ENCODE data around the gene SLC25A3.
A peak's percentile ranks its signal among the peaks of the same experiment; 100 is the strongest.

SLC25A3 gene

DNA sequence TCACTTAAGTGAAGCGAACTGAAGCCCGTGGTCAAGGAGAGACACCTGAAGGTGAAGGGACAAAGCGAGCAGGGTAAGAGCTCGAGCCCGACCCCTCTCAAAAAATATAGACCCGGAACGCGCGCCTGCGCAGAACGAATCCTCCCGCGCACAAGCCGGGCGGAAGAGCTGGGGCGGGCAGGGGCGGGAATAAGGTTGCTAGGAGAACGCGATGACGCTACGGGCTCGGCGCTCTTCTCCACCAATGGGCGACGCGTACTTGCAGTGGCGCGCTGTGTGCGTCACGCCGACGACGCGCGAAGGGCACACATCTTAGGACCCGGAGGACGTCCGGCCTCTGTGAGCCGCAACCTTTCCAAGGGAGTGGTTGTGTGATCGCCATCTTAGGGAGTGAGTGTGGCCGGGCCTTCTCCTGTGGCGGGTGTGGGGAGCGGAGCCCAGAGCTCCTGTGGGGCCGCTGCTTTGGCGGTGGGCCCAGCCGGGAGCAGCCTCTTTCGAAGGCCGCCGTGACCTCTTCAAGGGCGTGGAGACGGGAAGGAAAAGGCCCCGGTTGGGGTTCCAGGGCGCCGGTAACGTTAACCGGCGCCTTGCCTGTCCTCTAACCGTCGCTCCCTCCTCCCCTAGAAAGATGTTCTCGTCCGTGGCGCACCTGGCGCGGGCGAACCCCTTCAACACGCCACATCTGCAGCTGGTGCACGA, at the start of gene SLC25A3 (continued):
- TF ChIP-seq ZNF2 (tag by site-specific recombination; IDR thresholded peaks at IDR 0.05) (peak; percentile 62; the same call in 1 of the 2 replicates), ZBTB17 (tag by site-specific recombination; IDR thresholded peaks at IDR 0.05) (peak; percentile 23; the same call in 1 of the 2 replicates), ZNF391 (tag by site-specific recombination; IDR thresholded peaks at IDR 0.05; ENCODE audit: borderline replicate concordance, low read depth) (no peak), ZNF146 (tag by site-specific recombination; IDR thresholded peaks at IDR 0.05) (no peak), WT1 (tag by site-specific recombination; IDR thresholded peaks at IDR 0.05) (peak; percentile 41; the same call in 1 of the 2 replicates), ZNF175 (tag by site-specific recombination; IDR thresholded peaks at IDR 0.05) (no peak), ZNF140 (tag by site-specific recombination; IDR thresholded peaks at IDR 0.05) (no peak), ZNF426 (tag by site-specific recombination; IDR thresholded peaks at IDR 0.05) (no peak), ZNF777 (tag by site-specific recombination; IDR thresholded peaks at IDR 0.05; ENCODE audit: borderline replicate concordance) (no peak), KLF1 (tag by site-specific recombination; IDR thresholded peaks at IDR 0.05) (0 out of 2 replicates have a peak, but pooled peaks have one; percentile 9), ZNF544 (tag by site-specific recombination; IDR thresholded peaks at IDR 0.05) (no peak), ZNF548 (tag by site-specific recombination; IDR thresholded peaks at IDR 0.05) (no peak), ZFHX2 (tag by site-specific recombination; conservative IDR thresholded peaks at IDR 0.05) (no peak; the same call in 1 of the 2 replicates), OVOL3 (tag by site-specific recombination; IDR thresholded peaks at IDR 0.05) (no peak), HOXC10 (CRISPR knock-in tag; IDR thresholded peaks at IDR 0.05) (no peak), TRIM28 (IDR thresholded peaks at IDR 0.05; ENCODE audit: borderline replicate concordance, low read length) (no peak), ZNF560 (tag by site-specific recombination; IDR thresholded peaks at IDR 0.05; ENCODE audit: borderline replicate concordance) (no peak), HOXA7 (CRISPR knock-in tag; IDR thresholded peaks at IDR 0.05; ENCODE audit: borderline replicate concordance) (no peak), ZNF266 (tag by site-specific recombination; IDR thresholded peaks at IDR 0.05; ENCODE audit: low read depth) (no peak), ZNF341 (tag by site-specific recombination; IDR thresholded peaks at IDR 0.05; ENCODE audit: low read depth) (peak; percentile 77), ZNF423 (tag by site-specific recombination; IDR thresholded peaks at IDR 0.05) (no peak), ZNF24 (tag by site-specific recombination; IDR thresholded peaks at IDR 0.05) (no peak)
- TF ChIP-seq, protein P1, sequence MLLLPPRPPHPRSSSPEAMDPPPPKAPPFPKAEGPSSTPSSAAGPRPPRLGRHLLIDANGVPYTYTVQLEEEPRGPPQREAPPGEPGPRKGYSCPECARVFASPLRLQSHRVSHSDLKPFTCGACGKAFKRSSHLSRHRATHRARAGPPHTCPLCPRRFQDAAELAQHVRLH (tag by site-specific recombination; IDR thresholded peaks at IDR 0.05): peak; percentile 74
- TF ChIP-seq, protein P2, sequence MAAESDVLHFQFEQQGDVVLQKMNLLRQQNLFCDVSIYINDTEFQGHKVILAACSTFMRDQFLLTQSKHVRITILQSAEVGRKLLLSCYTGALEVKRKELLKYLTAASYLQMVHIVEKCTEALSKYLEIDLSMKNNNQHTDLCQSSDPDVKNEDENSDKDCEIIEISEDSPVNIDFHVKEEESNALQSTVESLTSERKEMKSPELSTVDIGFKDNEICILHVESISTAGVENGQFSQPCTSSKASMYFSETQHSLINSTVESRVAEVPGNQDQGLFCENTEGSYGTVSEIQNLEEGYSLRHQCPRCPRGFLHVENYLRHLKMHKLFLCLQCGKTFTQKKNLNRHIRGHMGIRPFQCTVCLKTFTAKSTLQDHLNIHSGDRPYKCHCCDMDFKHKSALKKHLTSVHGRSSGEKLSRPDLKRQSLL (tag by site-specific recombination; IDR thresholded peaks at IDR 0.05): no peak
- TF ChIP-seq, protein P3, sequence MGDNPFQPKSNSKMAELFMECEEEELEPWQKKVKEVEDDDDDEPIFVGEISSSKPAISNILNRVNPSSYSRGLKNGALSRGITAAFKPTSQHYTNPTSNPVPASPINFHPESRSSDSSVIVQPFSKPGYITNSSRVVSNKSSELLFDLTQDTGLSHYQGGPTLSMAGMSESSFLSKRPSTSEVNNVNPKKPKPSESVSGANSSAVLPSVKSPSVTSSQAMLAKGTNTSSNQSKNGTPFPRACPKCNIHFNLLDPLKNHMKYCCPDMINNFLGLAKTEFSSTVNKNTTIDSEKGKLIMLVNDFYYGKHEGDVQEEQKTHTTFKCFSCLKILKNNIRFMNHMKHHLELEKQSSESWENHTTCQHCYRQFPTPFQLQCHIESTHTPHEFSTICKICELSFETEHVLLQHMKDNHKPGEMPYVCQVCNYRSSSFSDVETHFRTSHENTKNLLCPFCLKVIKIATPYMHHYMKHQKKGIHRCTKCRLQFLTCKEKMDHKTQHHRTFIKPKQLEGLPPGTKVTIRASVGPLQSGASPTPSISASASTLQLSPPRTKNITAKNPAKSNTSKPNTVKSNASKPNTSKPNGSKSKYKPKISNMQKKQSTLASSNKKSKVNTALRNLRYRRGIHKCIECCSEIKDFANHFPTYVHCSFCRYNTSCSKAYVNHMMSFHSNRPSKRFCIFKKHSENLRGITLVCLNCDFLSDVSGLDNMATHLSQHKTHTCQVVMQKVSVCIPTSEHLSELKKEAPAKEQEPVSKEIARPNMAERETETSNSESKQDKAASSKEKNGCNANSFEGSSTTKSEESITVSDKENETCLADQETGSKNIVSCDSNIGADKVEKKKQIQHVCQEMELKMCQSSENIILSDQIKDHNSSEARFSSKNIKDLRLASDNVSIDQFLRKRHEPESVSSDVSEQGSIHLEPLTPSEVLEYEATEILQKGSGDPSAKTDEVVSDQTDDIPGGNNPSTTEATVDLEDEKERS (tag by site-specific recombination; IDR thresholded peaks at IDR 0.05): no peak
- TF ChIP-seq, protein P4, sequence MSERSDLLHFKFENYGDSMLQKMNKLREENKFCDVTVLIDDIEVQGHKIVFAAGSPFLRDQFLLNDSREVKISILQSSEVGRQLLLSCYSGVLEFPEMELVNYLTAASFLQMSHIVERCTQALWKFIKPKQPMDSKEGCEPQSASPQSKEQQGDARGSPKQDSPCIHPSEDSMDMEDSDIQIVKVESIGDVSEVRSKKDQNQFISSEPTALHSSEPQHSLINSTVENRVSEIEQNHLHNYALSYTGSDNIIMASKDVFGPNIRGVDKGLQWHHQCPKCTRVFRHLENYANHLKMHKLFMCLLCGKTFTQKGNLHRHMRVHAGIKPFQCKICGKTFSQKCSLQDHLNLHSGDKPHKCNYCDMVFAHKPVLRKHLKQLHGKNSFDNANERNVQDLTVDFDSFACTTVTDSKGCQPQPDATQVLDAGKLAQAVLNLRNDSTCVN (tag by site-specific recombination; optimal IDR thresholded peaks at IDR 0.05): peak; percentile 83
- TF ChIP-seq, protein P5, sequence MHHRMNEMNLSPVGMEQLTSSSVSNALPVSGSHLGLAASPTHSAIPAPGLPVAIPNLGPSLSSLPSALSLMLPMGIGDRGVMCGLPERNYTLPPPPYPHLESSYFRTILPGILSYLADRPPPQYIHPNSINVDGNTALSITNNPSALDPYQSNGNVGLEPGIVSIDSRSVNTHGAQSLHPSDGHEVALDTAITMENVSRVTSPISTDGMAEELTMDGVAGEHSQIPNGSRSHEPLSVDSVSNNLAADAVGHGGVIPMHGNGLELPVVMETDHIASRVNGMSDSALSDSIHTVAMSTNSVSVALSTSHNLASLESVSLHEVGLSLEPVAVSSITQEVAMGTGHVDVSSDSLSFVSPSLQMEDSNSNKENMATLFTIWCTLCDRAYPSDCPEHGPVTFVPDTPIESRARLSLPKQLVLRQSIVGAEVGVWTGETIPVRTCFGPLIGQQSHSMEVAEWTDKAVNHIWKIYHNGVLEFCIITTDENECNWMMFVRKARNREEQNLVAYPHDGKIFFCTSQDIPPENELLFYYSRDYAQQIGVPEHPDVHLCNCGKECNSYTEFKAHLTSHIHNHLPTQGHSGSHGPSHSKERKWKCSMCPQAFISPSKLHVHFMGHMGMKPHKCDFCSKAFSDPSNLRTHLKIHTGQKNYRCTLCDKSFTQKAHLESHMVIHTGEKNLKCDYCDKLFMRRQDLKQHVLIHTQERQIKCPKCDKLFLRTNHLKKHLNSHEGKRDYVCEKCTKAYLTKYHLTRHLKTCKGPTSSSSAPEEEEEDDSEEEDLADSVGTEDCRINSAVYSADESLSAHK (tag by site-specific recombination; IDR thresholded peaks at IDR 0.05): no peak

Data from HEK293 (cell line).